NCI-H748 (cell line): Measurements from ENCODE around the gene SNAP91.
"Not testable (repeated sequence)": the region's sequence is repeated elsewhere in the genome, so short reads cannot be mapped to it uniquely, and the experiment has no call there.

ENCODE experiments used
- DNase-seq: peaks from one replicate; lab custom pipeline; 2025; ENCODE audit not compliant: unreplicated experiment; lab: John Stamatoyannopoulos, UW

SNAP91 gene

DNA sequence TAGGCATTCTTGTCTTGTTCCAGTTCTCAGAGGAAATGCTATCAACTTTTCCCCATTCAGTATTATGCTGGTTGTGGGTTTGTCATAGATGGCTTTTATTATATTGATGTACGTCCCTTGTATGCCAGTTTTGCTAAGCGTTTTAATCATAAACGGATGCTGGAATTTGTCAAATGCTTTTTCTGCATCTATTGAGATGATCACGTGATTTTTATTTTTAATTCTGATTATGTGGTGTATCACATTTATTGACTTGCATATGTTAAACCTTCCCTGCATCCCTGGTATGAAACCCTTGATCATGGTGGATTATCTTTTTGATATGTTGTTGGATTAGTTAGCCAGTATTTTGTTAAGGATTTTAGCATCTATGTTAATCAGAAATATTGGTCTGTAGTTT, 79.0 kb downstream of the SNAP91 start:
- DNase-seq = not testable (repeated sequence)

GRCh38 chr6:83615025-83615999, 93.6 kb downstream of the SNAP91 start:
- DNase-seq = peak; percentile 73

DNA sequence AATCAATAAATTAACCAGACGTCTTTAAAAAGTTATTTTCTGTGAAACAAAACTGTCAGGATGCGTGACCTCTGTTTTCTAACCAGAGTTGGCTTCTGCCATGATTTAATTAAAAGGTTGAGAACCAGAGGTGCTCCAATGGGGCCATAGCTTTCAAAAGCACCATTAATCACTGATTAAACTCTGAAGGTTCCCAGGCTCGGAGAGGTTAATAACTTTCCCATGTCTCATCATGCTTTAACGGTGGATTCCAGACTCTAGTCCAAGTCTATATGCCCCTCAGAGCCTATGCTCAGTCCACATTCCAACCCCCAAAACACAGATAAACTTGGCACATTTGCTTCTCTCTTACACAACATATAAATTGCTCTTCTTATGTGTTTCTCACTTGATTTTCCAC, 95.5 kb downstream of the SNAP91 start:
- no peak for DNase-seq

DNA sequence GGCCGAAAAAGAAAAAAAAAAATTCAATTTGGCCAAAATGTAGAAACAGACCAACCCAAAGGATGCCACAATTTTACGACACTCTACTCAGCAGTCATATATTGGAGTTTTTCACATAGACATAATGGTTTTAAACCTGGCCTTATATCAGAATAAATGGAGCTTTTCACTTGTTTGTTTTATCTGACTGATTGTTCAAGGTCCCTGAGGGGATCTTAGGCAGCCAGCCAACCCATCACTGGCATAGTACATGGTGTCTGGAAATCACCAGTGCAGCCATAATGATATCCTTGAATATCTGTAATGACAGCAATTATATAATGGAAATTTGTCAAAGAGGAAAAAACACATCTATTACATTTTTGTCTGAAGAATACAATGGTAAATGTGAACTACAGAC, 99.7 kb downstream of the SNAP91 start:
- DNase-seq = peak; percentile 94

GRCh38 chr6:83605517-83605916, 103.4 kb downstream of the SNAP91 start:
- no peak for DNase-seq

- DNase-seq = no peak
Measured at GRCh38 chr6:83603551-83603950, 105.3 kb downstream of the SNAP91 start.

DNA sequence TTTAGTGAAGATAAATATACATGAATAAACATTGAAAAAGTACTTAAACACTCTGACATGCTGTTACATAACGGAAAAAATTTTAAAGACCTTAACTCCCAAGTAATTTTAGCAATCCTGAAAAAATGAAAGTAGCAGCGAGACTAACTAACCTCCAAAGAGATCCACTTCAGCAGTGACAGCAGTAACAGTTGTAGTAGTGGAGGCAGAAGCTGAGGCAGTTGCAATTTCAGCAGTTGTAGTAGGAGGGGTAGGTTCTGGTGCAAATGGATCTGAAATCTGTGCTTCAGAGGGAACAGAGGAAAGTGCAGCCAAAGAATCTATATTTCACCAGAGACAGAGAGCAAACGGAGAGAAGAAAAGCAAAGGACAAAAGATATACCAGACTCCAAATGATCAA, 107.8 kb downstream of the SNAP91 start:
- no peak for DNase-seq

DNA sequence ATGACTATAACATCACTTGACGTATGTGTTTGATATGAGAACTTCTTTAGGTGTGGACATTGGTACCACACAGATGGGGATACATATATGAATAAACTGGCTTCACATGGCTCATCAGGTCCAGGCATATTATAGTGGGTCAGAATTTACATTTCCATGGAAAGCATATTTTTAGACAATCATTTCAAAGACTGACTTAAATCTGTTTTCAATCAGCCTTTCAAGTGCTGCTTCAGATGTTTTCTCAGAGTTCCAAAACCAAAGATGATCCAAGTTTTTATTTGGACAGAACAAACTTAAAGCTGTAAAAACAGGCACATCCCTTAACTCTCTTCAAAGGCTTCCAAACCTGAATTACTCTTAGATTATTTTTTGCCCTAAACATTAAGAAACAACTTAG, 108.4 kb downstream of the SNAP91 start:
- no peak for DNase-seq

DNA sequence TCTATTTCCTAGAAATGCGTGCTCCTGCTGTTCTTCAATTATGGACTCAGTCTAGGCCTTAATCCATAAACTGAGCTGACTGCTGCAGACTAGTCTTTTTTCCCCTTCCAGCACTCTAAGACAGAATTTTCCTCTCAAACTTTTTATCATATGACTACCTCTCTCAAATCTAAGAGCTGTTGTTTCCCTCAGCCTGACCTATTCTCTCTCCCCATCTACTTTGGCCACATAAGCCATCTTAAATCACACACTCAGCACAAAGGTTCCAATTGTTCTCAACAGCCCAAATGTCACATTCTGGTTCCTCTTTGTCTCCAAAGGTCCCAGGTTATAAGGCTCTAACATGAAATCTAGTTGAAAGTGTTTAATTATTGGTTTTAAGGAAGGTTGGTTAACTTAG, 111.4 kb downstream of the SNAP91 start:
- no peak for DNase-seq

DNA sequence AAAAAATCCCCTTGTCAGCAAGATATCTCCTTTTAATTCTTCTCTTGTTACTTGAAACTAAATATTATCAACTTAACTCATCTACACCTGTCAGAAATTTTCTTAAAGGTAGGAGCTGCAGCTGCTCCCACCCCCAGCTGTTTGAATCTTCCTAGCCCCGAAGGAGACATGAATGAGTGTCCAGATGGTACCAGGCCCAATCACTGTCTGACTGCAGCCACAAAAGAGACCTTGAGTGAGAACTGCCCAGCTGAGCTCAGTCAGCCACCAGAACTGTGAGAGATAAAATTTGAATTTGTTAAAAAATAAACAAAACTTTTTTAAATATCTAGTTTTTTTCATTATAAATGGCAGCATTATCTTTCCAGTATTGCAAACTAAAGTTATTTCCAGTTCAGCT, 111.8 kb downstream of the SNAP91 start:
- DNase-seq = no peak

DNA sequence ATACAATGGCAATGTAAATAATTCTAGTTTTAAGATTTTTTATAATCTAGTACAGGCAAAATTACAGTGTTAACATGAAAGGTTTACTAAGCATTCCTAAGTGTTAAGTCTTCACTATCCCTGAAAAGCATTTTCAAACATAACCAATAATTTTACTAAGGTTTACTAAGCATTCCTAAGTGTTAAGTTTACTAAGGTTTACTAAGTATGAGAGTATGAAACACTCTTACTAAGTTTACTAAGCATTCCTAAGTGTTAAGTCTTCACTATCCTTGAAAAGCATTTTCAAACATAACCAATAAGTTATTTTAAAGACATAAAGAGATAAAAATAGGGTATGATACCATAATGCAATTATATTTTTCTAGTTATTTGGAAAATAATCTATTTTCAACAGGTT, 114.0 kb downstream of the SNAP91 start:
- DNase-seq = no peak

GRCh38 chr6:83593395-83593785, 115.5 kb downstream of the SNAP91 start:
- no peak for DNase-seq

- peak; percentile 39 for DNase-seq
Measured at GRCh38 chr6:83592770-83593394, 116.0 kb downstream of the SNAP91 start.

DNA sequence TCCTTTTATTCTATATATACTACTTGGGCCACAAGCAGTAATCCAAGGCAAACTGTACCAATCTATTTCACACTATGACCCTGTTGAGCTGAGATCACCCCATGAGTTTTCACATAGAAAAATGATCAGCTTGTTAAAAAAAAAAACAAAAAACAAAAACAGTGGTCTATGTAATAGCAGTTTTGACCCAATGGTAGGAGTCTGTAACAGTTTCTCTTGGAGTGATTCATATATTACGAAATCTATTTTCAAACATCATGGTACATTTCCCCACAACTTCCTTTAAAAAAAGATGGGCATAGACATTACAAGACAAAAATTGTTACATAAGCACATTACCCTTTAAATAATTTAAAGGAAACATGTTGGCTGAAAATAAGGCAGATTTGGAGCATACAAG, 118.5 kb downstream of the SNAP91 start:
- DNase-seq = no peak

GRCh38 chr6:83589076-83589475, 119.8 kb downstream of the SNAP91 start:
- DNase-seq = no peak

GRCh38 chr6:83578057-83578456, 130.8 kb downstream of the SNAP91 start:
- DNase-seq = no peak

DNA sequence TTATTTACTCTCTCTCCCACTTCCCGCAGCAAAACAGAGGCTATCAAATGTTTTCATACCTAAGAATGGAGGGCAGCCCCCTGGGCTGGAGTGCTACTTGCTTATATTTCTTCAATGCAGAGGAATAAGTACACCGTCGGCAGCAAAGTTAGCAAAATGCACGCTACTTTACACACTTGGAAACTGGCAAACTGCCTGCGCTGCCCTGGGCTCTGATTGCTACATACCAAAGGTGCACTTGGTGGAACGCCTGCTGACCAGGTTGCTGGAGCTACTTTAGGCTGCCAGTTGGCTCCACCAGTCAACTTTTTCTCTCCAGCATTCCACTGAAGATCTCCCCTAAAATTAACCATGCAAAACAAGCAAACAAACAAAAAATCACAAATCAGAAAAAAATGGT, 134.1 kb downstream of the SNAP91 start:
- DNase-seq = no peak

DNA sequence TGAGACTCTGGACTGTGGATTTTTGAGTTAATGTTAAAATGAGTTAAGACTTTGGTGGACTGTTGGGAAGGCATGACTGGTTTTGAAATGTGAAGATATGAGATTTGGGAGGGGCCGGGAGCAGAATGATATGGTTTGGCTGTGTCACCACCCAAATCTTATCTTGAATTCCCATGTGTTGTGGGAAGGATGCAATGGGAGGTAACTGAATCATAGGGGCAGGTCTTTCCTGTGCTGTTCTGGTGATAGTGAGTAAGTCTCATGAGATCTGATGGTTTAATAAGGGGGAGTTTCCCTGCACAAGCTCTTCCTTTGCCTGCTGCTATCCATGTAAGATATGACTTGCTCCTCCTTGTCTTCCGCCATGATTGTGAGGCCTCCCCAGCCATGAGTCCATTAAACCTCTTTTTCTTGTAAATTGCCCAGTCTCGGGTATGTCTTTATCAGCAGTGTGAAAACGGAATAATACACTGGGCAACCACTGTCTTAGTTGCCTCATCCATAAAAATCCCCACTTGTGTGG, 137.2 kb downstream of the SNAP91 start:
- not testable (repeated sequence) for DNase-seq

DNA sequence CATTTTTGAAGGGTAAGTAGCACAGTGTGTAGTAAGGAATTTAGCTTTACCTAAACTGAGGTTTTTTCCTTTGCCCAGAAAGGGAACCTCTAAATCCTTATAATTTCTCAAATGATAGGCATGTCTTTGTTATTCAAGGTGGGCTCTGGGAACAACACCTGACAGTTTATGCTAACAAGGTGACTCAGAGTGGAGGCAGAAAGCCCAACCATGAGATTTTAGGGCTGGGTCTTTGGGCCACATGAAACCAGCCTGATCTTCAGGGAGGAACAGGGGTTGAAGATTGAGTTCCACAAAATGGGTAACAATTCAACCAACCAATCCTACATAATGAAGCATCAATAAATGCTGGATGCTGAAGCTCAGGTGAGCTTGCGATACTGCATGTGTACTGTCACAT, 149.9 kb downstream of the SNAP91 start:
- no peak for DNase-seq

DNA sequence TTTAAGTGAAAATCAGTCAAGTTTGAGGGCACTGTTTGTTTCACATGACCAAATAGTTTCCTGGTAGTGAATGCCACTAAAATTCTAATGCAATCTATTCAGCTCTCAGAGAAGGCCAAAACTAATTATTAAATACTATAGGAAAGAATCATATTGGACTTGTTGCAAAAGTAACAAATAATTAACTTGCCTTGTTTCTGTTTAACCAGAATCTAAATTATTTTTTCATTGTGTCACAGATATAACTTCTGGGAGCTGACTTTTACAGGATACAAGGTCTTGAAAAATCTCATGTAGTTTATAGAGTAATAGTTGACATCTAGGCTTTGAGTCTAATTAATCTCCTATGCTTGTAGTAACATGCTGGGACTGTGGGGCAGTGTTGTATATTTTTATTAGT, 152.0 kb downstream of the SNAP91 start:
- no peak for DNase-seq

DNA sequence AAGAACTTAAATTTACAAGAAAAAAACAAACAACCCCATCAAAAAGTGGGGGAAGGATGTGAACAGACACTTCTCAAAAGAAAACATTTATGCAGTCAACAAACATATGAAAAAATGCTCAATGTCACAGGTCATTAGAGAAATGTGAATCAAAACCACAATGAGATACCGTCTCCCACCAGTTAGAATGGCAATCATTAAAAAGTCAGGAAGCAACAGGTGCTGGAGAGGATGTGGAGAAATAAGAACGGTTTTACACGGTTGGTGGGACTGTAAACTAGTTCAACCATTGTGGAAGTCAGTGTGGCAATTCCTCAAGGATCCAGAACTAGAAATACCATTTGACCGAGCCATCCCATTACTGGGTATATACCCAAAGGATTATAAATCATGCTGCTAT, 157.2 kb downstream of the SNAP91 start:
- DNase-seq = not testable (repeated sequence)

GRCh38 chr6:83550482-83550881, 158.4 kb downstream of the SNAP91 start:
- not testable (repeated sequence) for DNase-seq
